Loucy (cell line): ENCODE measurements around the gene CYP4F3.

Source experiments
- H2AFZ ChIP-seq: fragments of 200-600 bp; sonication (generic); 2 replicates; pipeline ENCODE4 v1.6.0; 2016; ENCODE audit warnings: antibody characterized with exemption, mild to moderate bottlenecking, low read length, moderate library complexity
- H3F3A ChIP-seq: fragments of 200-600 bp; 2 replicates; pipeline ENCODE4 v1.6.0; 2016; ENCODE audit warnings: antibody characterized with exemption, low read depth, mild to moderate bottlenecking
- H3K27me3 ChIP-seq: fragments of 200-600 bp; sonication (generic); 2 replicates; pipeline ENCODE4 v1.6.1; 2014; ENCODE audit warnings: low read length, mild to moderate bottlenecking; ENCODE audit not compliant: insufficient read depth, poor library complexity, severe bottlenecking
- H3K36me3 ChIP-seq: fragments of 200-600 bp; sonication (generic); 2 replicates; pipeline ENCODE4 v1.6.1; 2016; ENCODE audit warnings: low read length; ENCODE audit not compliant: insufficient read depth
- H3K4me1 ChIP-seq: fragments of 200-600 bp; sonication (generic); 2 replicates; pipeline ENCODE4 v1.5.1; 2014; ENCODE audit warnings: low read length, mild to moderate bottlenecking; ENCODE audit not compliant: insufficient read depth, poor library complexity, severe bottlenecking
- H3K4me2 ChIP-seq: fragments of 200-600 bp; sonication (generic); 2 replicates; pipeline ENCODE4 v1.6.0; 2014; ENCODE audit warnings: antibody characterized with exemption, low read length, low read depth, mild to moderate bottlenecking; ENCODE audit not compliant: poor library complexity, severe bottlenecking
- H3K4me3 ChIP-seq: fragments of 200-600 bp; sonication (generic); 2 replicates; pipeline ENCODE4 v1.5.1; 2014; ENCODE audit warnings: low read length, mild to moderate bottlenecking, mixed read lengths; ENCODE audit not compliant: poor library complexity, severe bottlenecking
- H3K79me2 ChIP-seq: fragments of 200-600 bp; sonication (generic); 2 replicates; pipeline ENCODE4 v1.6.1; 2014; ENCODE audit warnings: low read length; ENCODE audit not compliant: insufficient read depth
- H3K9ac ChIP-seq: fragments of 200-600 bp; sonication (generic); 2 replicates; pipeline ENCODE4 v1.6.0; 2014; ENCODE audit warnings: mild to moderate bottlenecking, low read depth, low read length, moderate library complexity; ENCODE audit not compliant: poor library complexity, severe bottlenecking
- H3K9me2 ChIP-seq: fragments of 200-600 bp; sonication (generic); replicated peaks from 2 replicates; pipeline ENCODE4 v1.6.1; 2016; ENCODE audit warnings: low read depth, low read length, mixed read lengths
- H3K9me3 ChIP-seq: fragments of 200-600 bp; sonication (generic); 2 replicates; pipeline ENCODE4 v1.6.1; 2014; ENCODE audit warnings: mild to moderate bottlenecking, antibody characterized with exemption, low read length, low read depth; ENCODE audit not compliant: insufficient read depth
- H4K20me1 ChIP-seq: fragments of 200-600 bp; sonication (generic); 2 replicates; pipeline ENCODE4 v1.6.0; 2014; ENCODE audit warnings: antibody characterized with exemption, low read length, mild to moderate bottlenecking; ENCODE audit not compliant: insufficient read depth, poor library complexity, severe bottlenecking
- EZH2phosphoT487 ChIP-seq: fragments of 200-600 bp; IDR thresholded peaks from 2 replicates; pipeline ENCODE4 v1.6.1; 2018; ENCODE audit warnings: antibody characterized with exemption, mild to moderate bottlenecking, moderate library complexity, borderline replicate concordance
- TF ChIP-seq, protein P1 (sequence below): fragments of 200-600 bp; sonication (generic); conservative IDR thresholded peaks from 2 replicates; pipeline ENCODE4 v1.5.1; 2014; ENCODE audit warnings: mild to moderate bottlenecking, antibody characterized with exemption, low read length

The CYP4F3 gene

DNA sequence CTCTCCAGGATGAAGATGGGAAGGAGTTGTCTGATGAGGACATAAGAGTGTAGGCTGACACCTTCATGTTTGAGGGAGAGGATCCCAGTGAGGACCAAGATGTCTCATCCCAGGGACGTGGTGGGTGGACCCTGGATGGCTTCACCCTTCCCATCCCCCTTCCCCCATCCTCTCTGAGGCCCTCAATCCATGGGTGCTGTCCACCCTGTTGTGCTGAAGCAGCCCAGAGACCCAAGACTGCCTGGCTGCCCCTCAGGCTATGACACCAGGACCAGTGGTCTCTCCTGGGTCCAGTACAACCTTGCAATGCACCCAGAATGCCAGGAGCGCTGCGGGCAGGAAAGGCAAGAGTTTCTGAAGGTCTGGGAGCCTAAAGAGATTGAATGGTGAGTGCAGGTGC is 28.7 kb downstream of the CYP4F3 start:
- Histone ChIP-seq H3K9me3 (no peaks in the 10 kb centered on the region), H3K79me2 (no peaks in the 10 kb centered on the region), H3K4me2 (no peak overlapping the region), H3K36me3 (no peaks in the 10 kb centered on the region), H2AFZ (no peak overlapping the region), H3K9ac (no peak overlapping the region), H3K9me2 (no peaks in the 10 kb centered on the region), H4K20me1 (no peaks in the 10 kb centered on the region), H3K4me1 (no peaks in the 10 kb centered on the region), H3K27me3 (no peaks in the 10 kb centered on the region), H3F3A (no peaks in the 10 kb centered on the region), H3K4me3 (no peak overlapping the region)
- TF ChIP-seq, protein P1, sequence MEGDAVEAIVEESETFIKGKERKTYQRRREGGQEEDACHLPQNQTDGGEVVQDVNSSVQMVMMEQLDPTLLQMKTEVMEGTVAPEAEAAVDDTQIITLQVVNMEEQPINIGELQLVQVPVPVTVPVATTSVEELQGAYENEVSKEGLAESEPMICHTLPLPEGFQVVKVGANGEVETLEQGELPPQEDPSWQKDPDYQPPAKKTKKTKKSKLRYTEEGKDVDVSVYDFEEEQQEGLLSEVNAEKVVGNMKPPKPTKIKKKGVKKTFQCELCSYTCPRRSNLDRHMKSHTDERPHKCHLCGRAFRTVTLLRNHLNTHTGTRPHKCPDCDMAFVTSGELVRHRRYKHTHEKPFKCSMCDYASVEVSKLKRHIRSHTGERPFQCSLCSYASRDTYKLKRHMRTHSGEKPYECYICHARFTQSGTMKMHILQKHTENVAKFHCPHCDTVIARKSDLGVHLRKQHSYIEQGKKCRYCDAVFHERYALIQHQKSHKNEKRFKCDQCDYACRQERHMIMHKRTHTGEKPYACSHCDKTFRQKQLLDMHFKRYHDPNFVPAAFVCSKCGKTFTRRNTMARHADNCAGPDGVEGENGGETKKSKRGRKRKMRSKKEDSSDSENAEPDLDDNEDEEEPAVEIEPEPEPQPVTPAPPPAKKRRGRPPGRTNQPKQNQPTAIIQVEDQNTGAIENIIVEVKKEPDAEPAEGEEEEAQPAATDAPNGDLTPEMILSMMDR = no peak
- TF ChIP-seq EZH2phosphoT487 = no peak

DNA sequence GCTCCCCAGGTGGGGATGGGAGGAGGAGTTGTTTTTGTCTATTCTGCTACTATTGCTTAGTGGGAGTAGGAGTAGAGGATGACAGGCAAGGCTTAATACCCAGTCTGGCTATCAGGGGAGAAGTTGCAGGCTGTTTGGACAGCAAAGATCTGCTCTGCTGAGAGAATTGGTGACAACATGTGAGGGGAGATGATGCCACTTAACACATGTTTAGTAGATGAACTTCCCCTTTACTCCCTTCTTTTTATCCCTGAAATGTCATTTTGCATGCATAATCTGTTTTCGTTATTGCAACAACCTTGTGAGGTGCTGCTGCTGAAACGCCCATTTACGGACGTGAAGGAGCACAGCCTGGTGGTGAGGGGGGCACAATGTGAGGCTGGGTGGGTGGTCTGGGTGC is 29.2 kb downstream of the CYP4F3 start:
- no peak for TF ChIP-seq EZH2phosphoT487
- TF ChIP-seq, protein P1 = no peak
- Histone ChIP-seq H3F3A (no peaks in the 10 kb centered on the region), H3K4me3 (no peak overlapping the region), H3K9me2 (no peaks in the 10 kb centered on the region), H3K9me3 (no peaks in the 10 kb centered on the region), H3K9ac (no peak overlapping the region), H2AFZ (no peak overlapping the region), H3K4me2 (no peak overlapping the region), H3K27me3 (no peaks in the 10 kb centered on the region), H3K4me1 (no peaks in the 10 kb centered on the region), H3K36me3 (no peaks in the 10 kb centered on the region), H3K79me2 (no peaks in the 10 kb centered on the region), H4K20me1 (no peaks in the 10 kb centered on the region)

DNA sequence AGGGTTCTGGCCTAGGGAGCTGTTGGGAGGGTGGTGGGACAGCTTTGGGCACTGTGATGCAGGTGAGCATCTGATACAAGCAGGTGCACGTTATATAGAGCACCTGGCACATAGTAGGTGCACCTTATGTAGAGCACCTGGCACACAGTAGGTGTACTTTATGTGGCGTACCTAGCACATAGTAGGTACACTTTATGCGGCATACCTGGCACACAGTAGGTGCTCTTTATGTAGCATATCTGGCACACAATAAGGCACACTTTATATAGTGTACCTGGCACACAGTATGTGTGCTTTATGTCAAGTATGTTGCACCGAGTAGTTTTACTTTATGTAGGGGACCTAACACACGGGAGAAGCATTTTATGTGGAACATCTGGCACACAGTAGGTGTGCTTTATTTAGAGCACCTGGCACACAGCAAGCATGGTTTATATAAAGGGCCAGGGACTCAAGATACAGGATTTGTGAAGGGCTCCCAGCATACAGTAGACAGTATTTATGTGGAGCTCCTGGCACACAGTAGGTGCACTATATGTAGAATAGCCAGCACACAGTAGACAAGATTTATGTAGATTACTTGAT is 30.6 kb downstream of the CYP4F3 start:
- Histone ChIP-seq H2AFZ (no peak overlapping the region), H3K4me1 (no peaks in the 10 kb centered on the region), H3K9me2 (no peaks in the 10 kb centered on the region), H3K27me3 (no peaks in the 10 kb centered on the region), H3K4me3 (no peak overlapping the region), H3K9ac (no peak overlapping the region), H3F3A (no peaks in the 10 kb centered on the region), H3K9me3 (no peaks in the 10 kb centered on the region), H3K36me3 (no peaks in the 10 kb centered on the region), H4K20me1 (no peaks in the 10 kb centered on the region), H3K79me2 (no peaks in the 10 kb centered on the region), H3K4me2 (no peak overlapping the region)
- TF ChIP-seq EZH2phosphoT487 = no peak
- TF ChIP-seq, protein P1 = no peak
